HG02642 (cell line): Measurements from ENCODE around the gene FBXO2.

Experiments
- ATAC-seq: cut with Tn5 transposase; IDR thresholded peaks from one replicate; pipeline ENCODE4 v1.9.1; 2021; ENCODE audit warnings: mild to moderate bottlenecking; ENCODE audit not compliant: unreplicated experiment, poor library complexity

Gene FBXO2

DNA sequence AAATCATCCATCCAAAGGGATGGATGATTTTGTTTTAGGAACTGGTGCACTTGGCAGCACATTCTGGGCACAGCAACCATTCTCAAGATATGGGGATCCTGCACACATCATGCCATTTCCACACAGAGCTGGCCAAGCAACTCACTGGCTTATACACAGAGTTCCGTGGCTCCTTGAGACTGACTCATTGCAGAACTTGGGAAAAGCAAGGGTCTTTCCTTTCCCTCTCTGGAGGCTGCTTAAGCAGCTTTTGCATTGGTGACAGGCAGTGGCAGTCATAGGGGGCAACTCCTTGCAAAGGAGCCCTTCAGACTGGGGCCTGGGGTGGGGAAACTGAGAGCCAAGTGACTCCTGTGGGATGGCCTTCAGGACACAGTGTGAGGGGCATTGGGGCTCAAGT is 28.6 kb upstream of the FBXO2 start:
- ATAC-seq = no peak

DNA sequence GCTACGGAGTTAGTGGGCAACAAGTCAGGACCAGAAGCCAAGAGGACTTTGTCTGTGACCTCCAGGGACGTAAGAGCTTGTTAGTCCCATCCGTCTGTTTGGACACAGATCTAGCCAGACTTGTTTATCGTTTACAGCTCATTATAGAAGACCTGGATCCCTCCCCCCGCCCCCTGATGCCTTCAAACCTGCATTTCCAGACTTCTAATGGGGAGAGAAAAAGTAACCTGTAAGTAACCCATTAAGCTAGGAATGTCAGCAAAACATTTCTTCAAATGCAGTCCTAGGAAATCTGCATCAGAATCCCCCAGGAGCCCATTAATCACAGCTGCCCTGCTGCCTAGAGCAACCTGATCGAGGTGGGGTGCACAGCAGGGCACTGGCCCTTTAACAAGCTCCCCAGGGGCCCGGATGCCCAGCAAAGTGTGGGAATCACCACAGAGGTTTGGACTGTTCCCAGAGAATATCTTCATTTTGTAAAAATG is 28.1 kb upstream of the FBXO2 start:
- ATAC-seq = no peak

DNA sequence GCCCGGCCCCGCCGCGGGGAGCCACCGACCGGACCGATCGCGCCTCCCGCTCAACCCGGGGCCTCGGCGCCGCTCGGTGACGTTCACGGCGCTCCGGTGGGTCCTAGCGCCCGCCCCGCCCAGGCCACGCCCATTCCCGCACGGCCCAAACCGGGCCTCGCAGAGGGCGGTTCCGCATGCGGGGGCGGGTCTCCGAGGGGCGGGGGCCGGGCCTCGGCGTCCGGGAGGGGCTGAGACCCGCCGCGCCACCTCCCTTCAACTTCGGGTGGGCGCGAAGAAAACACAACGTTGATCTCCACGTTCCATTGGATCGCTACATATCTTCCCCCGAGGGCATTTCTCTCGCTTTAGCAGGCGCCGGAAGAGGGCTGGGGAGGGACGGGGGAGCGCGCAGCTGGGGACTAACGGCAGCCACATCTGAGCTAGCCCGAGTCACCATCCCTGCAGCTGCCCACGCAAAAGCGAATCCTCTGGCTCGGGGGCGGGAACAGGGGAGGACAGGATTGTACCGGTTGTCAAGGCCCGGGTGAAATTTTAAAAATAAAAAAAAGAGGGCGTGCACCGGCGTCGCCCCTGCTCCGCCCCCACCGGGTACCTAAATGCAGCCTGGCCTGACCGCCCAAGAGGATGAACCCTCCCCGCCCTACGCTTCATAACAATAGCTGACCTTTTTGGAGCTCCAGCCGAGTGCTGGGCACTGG is 27.0 kb upstream of the FBXO2 start, which contains the start of gene MAD2L2:
Gene MAD2L2, minus strand, starts transcription at position 78 of the 701 bp plus-strand sequence. CDS start 547 bp downstream, outside the sequence.
- peak; percentile 83 for ATAC-seq

DNA sequence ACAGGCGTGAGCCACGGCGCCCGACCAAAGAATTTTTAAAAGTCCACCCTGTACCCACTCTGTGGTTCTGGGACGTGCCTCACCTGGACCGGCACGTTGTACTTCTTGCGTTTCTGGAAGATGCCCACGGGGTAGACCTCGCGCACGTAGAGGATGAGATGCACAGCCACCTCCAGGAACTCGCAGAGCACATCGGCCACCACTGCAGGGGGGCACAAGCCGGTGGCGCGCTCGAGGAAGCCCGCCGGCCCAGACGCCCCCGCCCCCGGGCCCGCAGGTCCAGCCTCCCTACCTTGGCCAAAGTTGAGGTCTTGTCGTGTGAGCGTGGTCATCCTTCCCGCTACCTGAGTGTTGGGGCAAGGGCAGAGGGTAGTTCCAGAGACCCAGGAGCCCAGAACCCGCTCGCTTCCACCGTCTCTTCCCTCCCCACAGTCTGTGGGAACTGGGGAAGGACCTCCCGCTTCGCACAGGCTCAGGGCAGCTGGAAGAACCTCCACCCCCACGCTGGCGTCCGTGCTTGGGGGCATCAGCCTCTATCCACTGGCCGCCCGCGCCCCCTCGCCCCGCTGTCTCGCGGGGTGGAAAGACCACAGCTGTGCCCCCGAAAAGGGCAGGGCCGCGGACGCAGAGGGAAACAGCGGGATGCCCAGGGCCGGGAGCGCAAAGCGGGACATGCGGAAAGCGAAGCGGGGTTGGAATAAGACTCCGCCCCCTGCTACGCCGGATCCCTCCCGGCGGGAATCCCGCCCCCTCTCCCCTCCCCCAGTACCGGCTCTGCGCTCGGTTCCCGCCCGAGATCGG is 26.2 kb upstream of the FBXO2 start:
- ATAC-seq = peak; percentile 24

DNA sequence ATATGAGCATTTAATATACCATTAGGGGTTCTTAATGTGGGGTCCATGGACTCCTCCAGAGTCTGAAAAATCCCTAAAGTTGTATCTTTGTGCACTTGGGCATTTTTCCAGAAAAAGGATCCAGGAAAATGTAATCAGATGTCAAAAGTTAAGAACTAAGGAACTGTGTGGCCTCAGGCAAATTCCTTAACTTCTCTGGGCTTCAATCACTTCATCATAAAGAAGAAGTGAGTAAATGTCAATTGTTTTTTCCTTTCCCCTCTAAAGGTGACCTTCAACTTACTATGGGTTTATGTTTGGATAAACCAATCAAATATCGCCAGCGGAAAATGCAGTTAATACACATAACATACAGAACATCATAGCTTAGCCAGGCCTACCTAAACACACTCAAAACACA is 24.2 kb upstream of the FBXO2 start:
- no peak for ATAC-seq

DNA sequence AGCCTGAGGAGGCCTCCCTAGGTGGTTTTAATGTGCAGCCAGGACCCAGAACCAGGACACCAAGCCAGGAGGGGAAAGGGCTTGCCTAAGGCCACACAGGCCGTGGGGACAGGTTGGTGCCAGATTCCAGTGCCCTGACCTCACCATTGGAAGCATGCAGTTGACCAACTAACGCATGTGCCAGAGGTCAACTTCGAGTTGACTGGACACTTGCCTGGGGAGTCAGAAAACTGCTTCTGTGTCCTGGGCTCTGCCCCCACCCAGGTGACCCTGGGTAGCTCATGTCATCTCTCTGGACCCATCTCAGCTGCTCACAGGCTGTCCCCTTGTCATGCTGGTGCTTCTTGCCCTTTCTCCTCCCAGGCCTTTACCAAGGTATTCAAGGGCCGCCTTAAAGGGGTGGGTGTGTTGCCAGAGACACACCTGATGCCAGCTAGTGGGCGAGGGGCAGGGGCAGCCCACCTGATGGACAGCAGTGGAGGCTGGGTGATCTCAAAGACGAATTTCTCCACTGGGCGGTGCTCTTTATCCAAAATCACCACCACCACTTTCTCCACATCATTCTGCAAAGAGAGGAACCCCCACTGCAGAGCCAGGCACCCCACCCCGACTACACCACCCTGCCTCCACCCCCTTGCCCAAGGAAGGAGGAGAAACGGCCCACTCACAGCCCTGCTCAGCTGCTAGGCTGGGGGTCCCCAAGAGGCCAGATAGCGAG is 22.3 kb upstream of the FBXO2 start:
- no peak for ATAC-seq

DNA sequence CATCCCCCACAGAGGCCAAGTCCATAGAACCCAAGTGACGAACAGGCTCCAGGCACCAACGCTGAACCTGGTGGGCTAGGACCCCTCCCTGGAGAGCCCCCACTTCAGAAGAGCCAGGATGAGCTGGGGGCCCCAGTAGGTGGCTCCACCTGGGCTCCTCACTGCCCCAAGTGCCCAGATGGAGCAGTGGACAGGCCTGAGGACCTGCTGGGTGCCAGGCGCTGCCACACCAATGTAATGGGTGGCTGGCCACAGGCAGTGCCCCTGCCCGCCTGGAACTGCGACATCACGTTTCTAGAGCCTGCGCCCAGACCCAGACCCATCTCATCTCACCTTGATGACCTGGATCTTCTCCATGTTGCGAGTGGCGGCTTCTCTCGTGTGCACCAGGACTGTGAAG is 21.1 kb upstream of the FBXO2 start:
- ATAC-seq = no peak

DNA sequence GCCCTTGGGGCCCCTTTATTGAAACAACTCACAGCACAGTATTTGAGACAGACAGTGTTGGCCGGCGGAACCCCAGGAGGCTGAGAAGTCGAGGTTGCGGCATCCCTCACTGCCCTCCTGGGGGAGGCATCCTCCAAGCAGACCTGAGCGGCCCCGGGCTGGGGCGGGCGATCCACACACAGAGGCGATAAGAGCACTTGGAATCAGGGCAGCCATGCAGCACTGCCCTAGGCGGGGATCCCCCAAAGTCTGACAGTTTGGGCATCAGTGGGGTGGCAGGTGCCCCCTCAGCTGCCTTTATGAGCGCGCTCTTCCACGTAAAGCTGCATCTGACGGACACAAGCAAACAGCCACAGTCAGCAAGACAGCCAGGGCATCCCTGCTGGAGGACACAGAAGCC is 20.3 kb upstream of the FBXO2 start:
- no peak for ATAC-seq

DNA sequence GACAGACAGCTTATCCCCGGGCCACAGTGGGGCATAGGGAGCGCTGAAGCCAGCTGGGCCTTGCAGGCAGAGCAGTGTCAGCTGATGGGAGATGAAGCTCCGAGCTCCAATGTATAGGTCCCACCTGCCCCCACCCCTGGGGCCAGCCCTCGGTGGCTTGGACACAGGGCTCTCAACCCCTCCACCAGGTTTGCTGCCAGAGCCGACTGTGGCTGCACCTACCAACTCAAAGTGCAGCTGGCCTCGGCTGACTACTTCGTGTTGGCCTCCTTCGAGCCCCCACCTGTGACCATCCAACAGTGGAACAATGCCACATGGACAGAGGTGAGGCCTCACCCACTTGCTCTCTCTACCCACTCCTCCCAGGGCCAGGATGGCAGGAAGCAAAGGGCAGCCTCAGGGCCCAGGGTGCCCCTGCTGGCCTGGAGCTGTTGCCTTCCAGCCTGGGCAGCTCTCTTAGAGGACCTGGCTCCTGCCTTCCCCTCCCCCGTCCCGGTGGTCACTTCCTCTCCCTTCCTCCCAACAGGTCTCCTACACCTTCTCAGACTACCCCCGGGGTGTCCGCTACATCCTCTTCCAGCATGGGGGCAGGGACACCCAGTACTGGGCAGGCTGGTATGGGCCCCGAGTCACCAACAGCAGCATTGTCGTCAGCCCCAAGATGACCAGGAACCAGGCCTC is 19.0 kb upstream of the FBXO2 start:
- no peak for ATAC-seq

DNA sequence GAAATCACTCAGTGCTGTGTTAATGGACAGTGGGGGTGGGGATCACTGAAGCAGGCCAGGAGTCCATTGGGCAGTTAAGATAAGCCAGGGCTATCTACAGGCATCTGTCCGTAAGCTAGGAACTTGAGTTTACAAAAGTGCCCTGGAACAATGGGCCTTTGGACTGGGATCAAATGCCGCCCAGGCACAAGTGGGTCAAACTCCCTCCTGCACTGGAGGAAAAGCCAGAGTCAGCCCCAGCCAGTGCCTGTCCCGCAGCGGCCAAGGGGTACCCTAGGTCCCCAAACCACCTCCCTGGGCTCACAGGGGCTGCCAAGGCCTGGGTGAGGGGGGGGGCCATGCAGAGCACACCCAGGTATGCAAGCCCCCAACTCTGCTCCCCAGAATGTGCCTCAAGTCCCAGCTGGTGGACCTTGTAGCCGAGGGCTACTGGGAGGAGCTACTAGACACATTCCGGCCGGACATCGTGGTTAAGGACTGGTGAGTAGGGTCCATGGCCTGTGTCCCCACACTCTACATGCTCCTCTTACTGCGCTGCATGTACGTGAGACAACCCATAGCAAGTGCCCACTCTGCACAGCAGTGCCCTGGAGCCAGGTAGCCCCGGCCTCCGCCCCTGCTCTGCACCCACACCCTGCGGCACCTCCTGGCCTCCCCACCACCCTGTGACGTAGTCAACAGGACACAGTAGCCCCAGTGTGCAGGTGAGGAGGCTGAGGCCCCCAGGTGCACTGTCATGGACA is 17.5 kb upstream of the FBXO2 start:
- no peak for ATAC-seq

DNA sequence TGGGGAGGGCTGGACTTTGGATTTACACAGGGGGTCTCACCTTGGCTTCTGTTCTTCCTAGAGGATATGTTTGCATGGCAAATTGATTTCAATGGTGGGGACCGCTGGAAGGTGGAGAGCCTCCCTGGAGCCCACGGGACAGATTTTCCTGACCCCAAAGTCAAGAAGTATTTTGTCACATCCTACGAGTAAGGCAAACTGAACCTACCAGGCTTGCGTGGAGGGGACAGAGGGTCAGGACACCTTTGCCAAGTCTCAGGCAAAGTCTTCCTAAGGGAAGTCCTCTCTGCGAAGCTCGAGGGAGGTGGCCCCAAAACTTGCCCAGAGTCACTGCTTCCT is 16.9 kb upstream of the FBXO2 start:
- no peak for ATAC-seq

DNA sequence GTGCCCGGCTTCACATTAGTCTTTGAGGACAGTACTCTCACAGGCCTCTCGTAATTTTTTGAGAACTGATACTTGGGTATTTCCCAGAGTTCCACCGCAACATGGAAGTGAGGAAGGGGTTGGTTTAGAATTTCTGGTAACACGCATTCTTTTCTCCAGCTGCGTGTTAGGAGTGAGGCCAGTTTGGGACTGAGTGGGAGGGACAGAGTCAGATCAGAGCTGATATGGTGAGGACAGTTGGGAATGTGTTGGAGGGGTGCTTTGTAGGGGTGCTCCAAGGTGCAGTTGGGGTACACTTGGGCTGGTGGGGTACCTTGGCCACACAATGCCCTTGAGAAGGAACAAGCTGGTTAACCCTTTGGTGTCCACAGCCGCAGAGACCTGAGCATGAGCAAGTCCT is 16.5 kb upstream of the FBXO2 start:
- ATAC-seq = no peak

DNA sequence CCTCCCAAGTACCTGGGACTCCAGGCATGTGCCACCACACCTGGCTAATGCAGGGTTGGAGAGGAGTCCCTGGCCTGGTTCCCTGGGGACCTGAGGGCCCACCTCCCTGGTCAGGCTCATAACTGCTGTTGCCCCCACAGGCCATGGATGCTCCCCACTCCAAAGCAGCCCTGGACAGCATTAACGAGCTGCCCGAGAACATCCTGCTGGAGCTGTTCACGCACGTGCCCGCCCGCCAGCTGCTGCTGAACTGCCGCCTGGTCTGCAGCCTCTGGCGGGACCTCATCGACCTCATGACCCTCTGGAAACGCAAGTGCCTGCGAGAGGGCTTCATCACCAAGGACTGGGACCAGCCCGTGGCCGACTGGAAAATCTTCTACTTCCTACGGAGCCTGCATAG is 14.3 kb upstream of the FBXO2 start:
- no peak for ATAC-seq

DNA sequence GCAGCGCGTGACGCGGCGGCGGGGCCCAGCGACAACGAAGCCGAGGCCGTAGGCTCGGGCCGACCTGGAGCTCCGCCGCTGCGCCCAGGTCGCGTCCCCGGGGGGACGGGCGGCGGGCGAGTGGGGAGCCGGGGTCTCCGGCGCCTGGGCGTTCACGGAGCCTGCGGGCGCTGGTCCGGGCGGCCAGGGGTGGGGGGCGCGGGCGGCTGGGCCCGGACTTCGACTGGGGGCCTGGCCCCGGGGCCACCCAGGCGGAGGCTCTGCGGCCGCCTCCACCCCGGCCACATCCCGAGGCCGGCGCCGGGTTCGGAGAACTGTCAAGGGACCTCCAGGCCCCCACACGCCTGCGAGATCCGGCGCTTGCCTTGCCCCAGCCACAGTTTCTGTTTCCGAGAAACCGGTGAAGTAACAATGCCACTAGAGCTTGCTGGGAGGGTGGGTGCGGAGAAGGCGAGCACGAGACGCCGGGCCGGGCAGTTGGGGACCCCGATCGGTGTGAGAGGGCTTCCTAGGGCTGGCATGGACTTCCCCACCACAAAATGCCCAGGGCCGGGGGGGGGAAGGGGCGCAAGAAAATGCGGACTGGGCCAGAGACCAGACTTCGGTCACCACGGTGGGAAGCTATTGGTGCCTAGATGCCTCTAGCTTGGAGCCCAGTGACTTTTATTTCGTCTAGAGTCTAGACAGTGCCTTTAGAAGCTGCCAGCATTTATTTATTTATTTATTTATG is 10.3 kb upstream of the FBXO2 start:
- peak; percentile 43 for ATAC-seq

DNA sequence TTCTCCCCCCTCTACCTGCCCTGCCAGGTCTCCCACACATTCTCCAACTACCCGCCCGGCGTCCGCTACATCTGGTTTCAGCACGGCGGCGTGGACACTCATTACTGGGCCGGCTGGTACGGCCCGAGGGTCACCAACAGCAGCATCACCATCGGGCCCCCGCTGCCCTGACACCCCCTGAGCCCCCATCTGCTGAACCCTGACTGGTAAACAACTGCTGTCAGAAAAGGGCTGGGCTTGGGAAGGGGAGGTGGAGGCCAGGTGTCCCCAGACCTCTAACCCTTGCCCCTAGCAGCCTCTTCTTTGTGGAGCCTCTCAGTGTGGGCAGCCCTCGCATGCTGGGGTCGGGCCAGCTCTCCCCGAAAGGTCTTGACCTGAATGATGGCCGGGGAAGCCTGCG is 6.9 kb upstream of the FBXO2 start:
- ATAC-seq = no peak

DNA sequence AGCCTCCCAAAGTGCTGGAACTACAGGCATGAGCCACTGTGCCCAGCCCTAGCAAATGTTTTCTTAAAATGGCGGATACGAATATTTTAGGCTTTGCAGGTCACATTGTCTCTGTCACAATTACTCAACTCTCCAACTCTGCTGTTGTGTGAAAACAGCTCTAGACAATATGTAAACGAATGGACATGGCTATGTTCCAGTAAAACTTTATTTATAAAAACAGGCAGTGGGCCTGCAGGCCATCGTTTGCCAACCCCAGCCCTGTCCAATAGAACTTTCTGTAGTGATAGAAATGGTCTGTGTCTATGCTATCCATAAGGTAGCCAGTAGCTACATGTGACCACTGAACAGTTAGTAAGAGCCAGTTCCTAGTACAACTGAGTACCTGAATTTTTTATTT is 5.5 kb upstream of the FBXO2 start:
- ATAC-seq = no peak

DNA sequence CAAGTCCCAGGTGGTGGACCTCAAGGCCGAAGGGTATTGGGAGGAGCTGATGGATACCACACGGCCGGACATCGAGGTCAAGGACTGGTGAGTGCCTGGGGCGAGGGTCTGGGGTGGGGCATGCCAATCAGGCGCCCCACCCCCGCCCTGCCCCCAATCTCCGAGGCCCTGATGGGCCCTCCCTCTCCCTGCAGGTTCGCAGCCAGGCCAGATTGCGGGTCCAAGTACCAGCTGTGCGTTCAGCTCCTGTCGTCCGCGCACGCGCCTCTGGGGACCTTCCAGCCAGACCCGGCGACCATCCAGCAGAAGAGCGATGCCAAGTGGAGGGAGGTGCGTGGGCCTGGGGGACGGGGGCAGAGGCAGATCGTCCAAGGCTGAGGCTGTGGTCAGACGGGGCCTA is 4.3 kb upstream of the FBXO2 start:
- ATAC-seq = no peak

DNA sequence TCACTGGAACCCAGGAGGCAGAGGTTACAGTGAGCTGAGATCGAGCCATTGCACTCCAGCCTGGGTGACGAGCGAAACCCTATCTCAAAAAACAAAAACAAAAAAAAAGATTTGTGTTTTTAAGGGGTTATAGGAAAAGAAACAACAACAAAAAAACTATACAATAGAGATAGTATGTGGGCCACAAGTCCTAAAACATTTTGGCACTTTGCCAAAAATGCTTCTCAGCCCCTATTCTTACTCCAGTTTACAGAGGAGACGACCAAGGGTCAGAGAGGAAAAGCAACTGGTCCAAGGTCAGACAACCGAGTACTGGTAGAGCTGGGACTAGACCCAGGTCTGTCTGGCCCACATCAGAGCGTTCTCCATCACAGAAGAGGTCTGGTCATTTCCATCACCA is 3.4 kb upstream of the FBXO2 start:
- ATAC-seq = no peak
